ENCODE results near the gene OPN4.

The OPN4 gene

GRCh38 chr10:86658261-86658741 is 4.0 kb downstream of the OPN4 start:
- no peak for FAIRE-seq
- TF ChIP-seq TAF1 (IDR thresholded peaks at IDR 0.05; ENCODE audit: borderline replicate concordance, low read depth, low read length) = no peak
- TF ChIP-seq POLR2A (IDR thresholded peaks at IDR 0.05; ENCODE audit: low read depth, low read length) = no peak
- TF ChIP-seq POLR2AphosphoS5 (IDR thresholded peaks at IDR 0.05; ENCODE audit: low read depth, low read length) = no peak

GRCh38 chr10:86658751-86659150 is 4.4 kb downstream of the OPN4 start:
- FAIRE-seq = no peak
- no peak for DNase-seq (ENCODE audit: insufficient read length)
- TF ChIP-seq TAF1 (IDR thresholded peaks at IDR 0.05; ENCODE audit: borderline replicate concordance, low read depth, low read length) (no peak), POLR2A (IDR thresholded peaks at IDR 0.05; ENCODE audit: low read depth, low read length) (no peak), POLR2AphosphoS5 (IDR thresholded peaks at IDR 0.05; ENCODE audit: low read depth, low read length) (no peak)

More at GRCh38 chr10:86658261-86658741, 4.0 kb downstream of the OPN4 start:
- no peak for DNase-seq (ENCODE audit: insufficient read length)

GRCh38 chr10:86659161-86659691 is 4.9 kb downstream of the OPN4 start:
- FAIRE-seq (no peak), DNase-seq (ENCODE audit: insufficient read length) (no peak)
- TF ChIP-seq POLR2AphosphoS5 (IDR thresholded peaks at IDR 0.05; ENCODE audit: low read depth, low read length) = no peak

GRCh38 chr10:86659721-86660453 is 5.5 kb downstream of the OPN4 start:
- DNase-seq (ENCODE audit: insufficient read length) (no peak), FAIRE-seq (no peak)
- TF ChIP-seq POLR2AphosphoS5 (IDR thresholded peaks at IDR 0.05; ENCODE audit: low read depth, low read length) (no peak), POLR2A (IDR thresholded peaks at IDR 0.05; ENCODE audit: low read depth, low read length) (no peak), TAF1 (IDR thresholded peaks at IDR 0.05; ENCODE audit: borderline replicate concordance, low read depth, low read length) (no peak)

GRCh38 chr10:86661161-86662025 is 7.0 kb downstream of the OPN4 start:
- FAIRE-seq (no peak), DNase-seq (ENCODE audit: insufficient read length) (no peak)
- TF ChIP-seq POLR2A (IDR thresholded peaks at IDR 0.05; ENCODE audit: low read depth, low read length) = no peak
- no peak for TF ChIP-seq TAF1 (IDR thresholded peaks at IDR 0.05; ENCODE audit: borderline replicate concordance, low read depth, low read length)
- TF ChIP-seq POLR2AphosphoS5 (IDR thresholded peaks at IDR 0.05; ENCODE audit: low read depth, low read length) = no peak

GRCh38 chr10:86662186-86663045 is 8.1 kb downstream of the OPN4 start:
- DNase-seq (ENCODE audit: insufficient read length) (no peak), FAIRE-seq (no peak)
- TF ChIP-seq POLR2AphosphoS5 (IDR thresholded peaks at IDR 0.05; ENCODE audit: low read depth, low read length) (no peak), POLR2A (IDR thresholded peaks at IDR 0.05; ENCODE audit: low read depth, low read length) (no peak), TAF1 (IDR thresholded peaks at IDR 0.05; ENCODE audit: borderline replicate concordance, low read depth, low read length) (no peak)

- DNase-seq (ENCODE audit: insufficient read length) (no peak), FAIRE-seq (no peak)
- no peak for TF ChIP-seq POLR2AphosphoS5 (IDR thresholded peaks at IDR 0.05; ENCODE audit: low read depth, low read length)
- no peak for TF ChIP-seq POLR2A (IDR thresholded peaks at IDR 0.05; ENCODE audit: low read depth, low read length)
- TF ChIP-seq TAF1 (IDR thresholded peaks at IDR 0.05; ENCODE audit: borderline replicate concordance, low read depth, low read length) = no peak
Observed at GRCh38 chr10:86663046-86663345, 8.6 kb downstream of the OPN4 start.

- no peak for TF ChIP-seq POLR2A (IDR thresholded peaks at IDR 0.05; ENCODE audit: low read depth, low read length)
- TF ChIP-seq POLR2AphosphoS5 (IDR thresholded peaks at IDR 0.05; ENCODE audit: low read depth, low read length) = no peak
- TF ChIP-seq TAF1 (IDR thresholded peaks at IDR 0.05; ENCODE audit: borderline replicate concordance, low read depth, low read length) = no peak
- no peak for DNase-seq (ENCODE audit: insufficient read length)
- no peak for FAIRE-seq
Observed at GRCh38 chr10:86663576-86664339, 9.4 kb downstream of the OPN4 start.

GRCh38 chr10:86664341-86665217 is 10.2 kb downstream of the OPN4 start:
- no peak for DNase-seq (ENCODE audit: insufficient read length)
- TF ChIP-seq TAF1 (IDR thresholded peaks at IDR 0.05; ENCODE audit: borderline replicate concordance, low read depth, low read length) (no peak), POLR2AphosphoS5 (IDR thresholded peaks at IDR 0.05; ENCODE audit: low read depth, low read length) (no peak), POLR2A (IDR thresholded peaks at IDR 0.05; ENCODE audit: low read depth, low read length) (no peak)
- FAIRE-seq = no peak

GRCh38 chr10:86665218-86665607 is 10.9 kb downstream of the OPN4 start:
- FAIRE-seq = no peak
- TF ChIP-seq TAF1 (IDR thresholded peaks at IDR 0.05; ENCODE audit: borderline replicate concordance, low read depth, low read length) = no peak
- no peak for TF ChIP-seq POLR2AphosphoS5 (IDR thresholded peaks at IDR 0.05; ENCODE audit: low read depth, low read length)
- DNase-seq (ENCODE audit: insufficient read length) = no peak
